Measurements from ENCODE around the gene SRRM2.

The SRRM2 gene

GRCh38 chr16:2779151-2779920, 26.9 kb downstream of the SRRM2 start:
- no peak overlapping the region for H4K8ac ChIP-seq (ENCODE audit: low read depth, low read length)
- no peaks in the 10 kb centered on the region for H3K27me3 ChIP-seq (ENCODE audit: insufficient read depth, low read length, poor library complexity)
- H3K79me2 ChIP-seq (ENCODE audit: control insufficient read depth, insufficient read depth, low read length) = peaks cover 15% of the 10 kb centered on the region
- H3K9ac ChIP-seq (ENCODE audit: low read length) = no peak overlapping the region
- H3K56ac ChIP-seq (ENCODE audit: low read length) = no peak overlapping the region
- H2BK15ac ChIP-seq (replicated peaks; ENCODE audit: low read depth) = no peak overlapping the region
- no CpG with 5 or more reads among the region's 23 CpGs for WGBS (ENCODE audit: extremely low coverage, insufficient coverage, low lambda C conversion rate)
- peaks cover 9% of the 10 kb centered on the region for H3K79me1 ChIP-seq (ENCODE audit: low read length)
- no peak overlapping the region for H3K4me2 ChIP-seq (ENCODE audit: low read length)
- no peak overlapping the region for H4K5ac ChIP-seq (ENCODE audit: low read length)
- no peak for DNase-seq
- no peak overlapping the region for H2BK120ac ChIP-seq (ENCODE audit: low read depth, low read length)
- H3K27ac ChIP-seq (ENCODE audit: low read depth, low read length) = no peak overlapping the region
- H3K36me3 ChIP-seq (ENCODE audit: control insufficient read depth, insufficient read depth, low read length) = no peaks in the 10 kb centered on the region
- no peak overlapping the region for H2BK5ac ChIP-seq (ENCODE audit: low read length)
- H3K18ac ChIP-seq (ENCODE audit: low read length) = no peak overlapping the region
- H3K4ac ChIP-seq (ENCODE audit: low read depth, low read length) = no peak overlapping the region
- H3K4me1 ChIP-seq (ENCODE audit: control insufficient read depth, low read depth, low read length) = peaks cover 4% of the 10 kb centered on the region
- H2AK5ac ChIP-seq (ENCODE audit: low read length) = no peak overlapping the region
- no peak overlapping the region for H3K23ac ChIP-seq (ENCODE audit: low read length)
- H3K4me3 ChIP-seq (ENCODE audit: low read length) = no peak overlapping the region

- no peaks in the 10 kb centered on the region for H3K27me3 ChIP-seq (ENCODE audit: insufficient read depth, low read length, poor library complexity)
- no peak overlapping the region for H2BK15ac ChIP-seq (replicated peaks; ENCODE audit: low read depth)
- H2BK5ac ChIP-seq (ENCODE audit: low read length) = no peak overlapping the region
- WGBS (ENCODE audit: extremely low coverage, insufficient coverage, low lambda C conversion rate) = no CpG with 5 or more reads among the region's 17 CpGs
- no peaks in the 10 kb centered on the region for H3K36me3 ChIP-seq (ENCODE audit: control insufficient read depth, insufficient read depth, low read length)
- H3K79me2 ChIP-seq (ENCODE audit: control insufficient read depth, insufficient read depth, low read length) = peaks cover 14% of the 10 kb centered on the region
- no peak for DNase-seq
- H3K9ac ChIP-seq (ENCODE audit: low read length) = no peak overlapping the region
- H3K4ac ChIP-seq (ENCODE audit: low read depth, low read length) = no peak overlapping the region
- H3K27ac ChIP-seq (ENCODE audit: low read depth, low read length) = no peak overlapping the region
- H3K23ac ChIP-seq (ENCODE audit: low read length) = no peak overlapping the region
- H4K8ac ChIP-seq (ENCODE audit: low read depth, low read length) = no peak overlapping the region
- H3K18ac ChIP-seq (ENCODE audit: low read length) = no peak overlapping the region
- no peak overlapping the region for H3K4me3 ChIP-seq (ENCODE audit: low read length)
- H2AK5ac ChIP-seq (ENCODE audit: low read length) = no peak overlapping the region
- no peak overlapping the region for H2BK120ac ChIP-seq (ENCODE audit: low read depth, low read length)
- peaks cover 7% of the 10 kb centered on the region for H3K79me1 ChIP-seq (ENCODE audit: low read length)
- H3K56ac ChIP-seq (ENCODE audit: low read length) = no peak overlapping the region
- H4K5ac ChIP-seq (ENCODE audit: low read length) = no peak overlapping the region
- no peak overlapping the region for H3K4me2 ChIP-seq (ENCODE audit: low read length)
- H3K4me1 ChIP-seq (ENCODE audit: control insufficient read depth, low read depth, low read length) = peaks cover 4% of the 10 kb centered on the region
These were observed 27.8 kb downstream of the SRRM2 start for GRCh38 chr16:2779978-2780898.

- H2AK5ac ChIP-seq (ENCODE audit: low read length) = no peak overlapping the region
- no peak overlapping the region for H3K27ac ChIP-seq (ENCODE audit: low read depth, low read length)
- no peaks in the 10 kb centered on the region for H3K36me3 ChIP-seq (ENCODE audit: control insufficient read depth, insufficient read depth, low read length)
- H3K79me1 ChIP-seq (ENCODE audit: low read length) = peaks cover 2% of the 10 kb centered on the region
- peaks cover 4% of the 10 kb centered on the region for H3K4me1 ChIP-seq (ENCODE audit: control insufficient read depth, low read depth, low read length)
- no CpG with 5 or more reads among the region's 20 CpGs for WGBS (ENCODE audit: extremely low coverage, insufficient coverage, low lambda C conversion rate)
- no peak overlapping the region for H3K9ac ChIP-seq (ENCODE audit: low read length)
- peak; percentile 26 for DNase-seq
- H3K79me2 ChIP-seq (ENCODE audit: control insufficient read depth, insufficient read depth, low read length) = no peaks in the 10 kb centered on the region
- H4K5ac ChIP-seq (ENCODE audit: low read length) = no peak overlapping the region
- H2BK120ac ChIP-seq (ENCODE audit: low read depth, low read length) = no peak overlapping the region
- no peak overlapping the region for H2BK15ac ChIP-seq (replicated peaks; ENCODE audit: low read depth)
- H4K8ac ChIP-seq (ENCODE audit: low read depth, low read length) = no peak overlapping the region
- H3K4me3 ChIP-seq (ENCODE audit: low read length) = no peak overlapping the region
- no peak overlapping the region for H3K18ac ChIP-seq (ENCODE audit: low read length)
- no peaks in the 10 kb centered on the region for H3K27me3 ChIP-seq (ENCODE audit: insufficient read depth, low read length, poor library complexity)
- no peak overlapping the region for H3K56ac ChIP-seq (ENCODE audit: low read length)
- H3K4ac ChIP-seq (ENCODE audit: low read depth, low read length) = no peak overlapping the region
- no peak overlapping the region for H3K4me2 ChIP-seq (ENCODE audit: low read length)
- no peak overlapping the region for H3K23ac ChIP-seq (ENCODE audit: low read length)
- no peak overlapping the region for H2BK5ac ChIP-seq (ENCODE audit: low read length)
These were observed 30.3 kb downstream of the SRRM2 start for GRCh38 chr16:2782583-2783351.

- Histone ChIP-seq H3K23ac (ENCODE audit: low read length) (no peak overlapping the region), H2BK5ac (ENCODE audit: low read length) (no peak overlapping the region), H4K5ac (ENCODE audit: low read length) (no peak overlapping the region), H3K36me3 (ENCODE audit: control insufficient read depth, insufficient read depth, low read length) (no peaks in the 10 kb centered on the region), H3K18ac (ENCODE audit: low read length) (no peak overlapping the region), H3K27me3 (ENCODE audit: insufficient read depth, low read length, poor library complexity) (no peaks in the 10 kb centered on the region), H3K4me1 (ENCODE audit: control insufficient read depth, low read depth, low read length) (no peaks in the 10 kb centered on the region), H3K27ac (ENCODE audit: low read depth, low read length) (no peak overlapping the region), H2AK5ac (ENCODE audit: low read length) (no peak overlapping the region), H2BK15ac (replicated peaks; ENCODE audit: low read depth) (no peak overlapping the region), H3K9ac (ENCODE audit: low read length) (no peak overlapping the region), H3K4me2 (ENCODE audit: low read length) (no peak overlapping the region), H3K4me3 (ENCODE audit: low read length) (no peak overlapping the region), H3K56ac (ENCODE audit: low read length) (no peak overlapping the region), H3K79me1 (ENCODE audit: low read length) (no peaks in the 10 kb centered on the region), H4K8ac (ENCODE audit: low read depth, low read length) (no peak overlapping the region), H2BK120ac (ENCODE audit: low read depth, low read length) (no peak overlapping the region), H3K79me2 (ENCODE audit: control insufficient read depth, insufficient read depth, low read length) (no peaks in the 10 kb centered on the region), H3K4ac (ENCODE audit: low read depth, low read length) (no peak overlapping the region)
- DNase-seq = no peak
- WGBS (ENCODE audit: extremely low coverage, insufficient coverage, low lambda C conversion rate) = no CpG with 5 or more reads among the region's 15 CpGs
These were observed 31.3 kb downstream of the SRRM2 start for GRCh38 chr16:2783581-2784357.

GRCh38 chr16:2784358-2785100, 32.1 kb downstream of the SRRM2 start:
- no peaks in the 10 kb centered on the region for H3K79me1 ChIP-seq (ENCODE audit: low read length)
- H3K36me3 ChIP-seq (ENCODE audit: control insufficient read depth, insufficient read depth, low read length) = no peaks in the 10 kb centered on the region
- H3K56ac ChIP-seq (ENCODE audit: low read length) = no peak overlapping the region
- no peak overlapping the region for H3K4me3 ChIP-seq (ENCODE audit: low read length)
- H2AK5ac ChIP-seq (ENCODE audit: low read length) = no peak overlapping the region
- H3K9ac ChIP-seq (ENCODE audit: low read length) = no peak overlapping the region
- no peak overlapping the region for H3K23ac ChIP-seq (ENCODE audit: low read length)
- no peaks in the 10 kb centered on the region for H3K27me3 ChIP-seq (ENCODE audit: insufficient read depth, low read length, poor library complexity)
- no peaks in the 10 kb centered on the region for H3K4me1 ChIP-seq (ENCODE audit: control insufficient read depth, low read depth, low read length)
- H4K5ac ChIP-seq (ENCODE audit: low read length) = no peak overlapping the region
- no peak overlapping the region for H3K4ac ChIP-seq (ENCODE audit: low read depth, low read length)
- no peak overlapping the region for H2BK5ac ChIP-seq (ENCODE audit: low read length)
- no peak overlapping the region for H3K4me2 ChIP-seq (ENCODE audit: low read length)
- no peak overlapping the region for H4K8ac ChIP-seq (ENCODE audit: low read depth, low read length)
- no peak for DNase-seq
- no peak overlapping the region for H3K18ac ChIP-seq (ENCODE audit: low read length)
- H2BK120ac ChIP-seq (ENCODE audit: low read depth, low read length) = no peak overlapping the region
- WGBS (ENCODE audit: extremely low coverage, insufficient coverage, low lambda C conversion rate) = no CpG with 5 or more reads among the region's 15 CpGs
- no peak overlapping the region for H2BK15ac ChIP-seq (replicated peaks; ENCODE audit: low read depth)
- H3K27ac ChIP-seq (ENCODE audit: low read depth, low read length) = no peak overlapping the region
- H3K79me2 ChIP-seq (ENCODE audit: control insufficient read depth, insufficient read depth, low read length) = no peaks in the 10 kb centered on the region
